Neutrophil (primary cell): Measurements from ENCODE around the gene NYAP2.

Source experiments
- H3K27ac ChIP-seq: fragments of 200-600 bp; sonication (generic); 2 replicates; pipeline ENCODE4 v1.5.1; 2016; ENCODE audit warnings: mild to moderate bottlenecking, moderate library complexity
- H3K27me3 ChIP-seq: fragments of 200-600 bp; sonication (generic); 2 replicates; pipeline ENCODE4 v1.6.0; 2016; ENCODE audit warnings: mild to moderate bottlenecking
- H3K36me3 ChIP-seq: fragments of 200-600 bp; sonication (generic); 2 replicates; pipeline ENCODE4 v1.5.1; 2017
- H3K4me1 ChIP-seq, 2 experiments: fragments of 200-600 bp in 1 of 2; sonication (generic) in 1 of 2; 1 replicate in 1 of 2; 2 replicates in 1 of 2; pipeline versions ENCODE4 v1.5.1 to v1.6.1; 2013 to 2016; ENCODE audit warnings: low read depth in 1 of 2, low read length in 1 of 2, mild to moderate bottlenecking in 1 of 2, moderate library complexity in 1 of 2; ENCODE audit not compliant: control insufficient read depth in 1 of 2, insufficient read depth in 1 of 2
- H3K4me3 ChIP-seq, 2 experiments: fragments of 200-600 bp in 1 of 2; sonication (generic) in 1 of 2; 1 replicate in 1 of 2; 2 replicates in 1 of 2; pipeline ENCODE4 v1.5.1; 2013 to 2016; ENCODE audit warnings: low read depth in 1 of 2, low read length in 1 of 2, mild to moderate bottlenecking in 1 of 2, moderate library complexity in 1 of 2
- H3K9me3 ChIP-seq: fragments of 200-600 bp; sonication (generic); 2 replicates; pipeline ENCODE4 v1.5.1; 2016
- TF ChIP-seq, protein P1 (sequence below): fragments of 200-600 bp; sonication (generic); IDR thresholded peaks from 2 replicates; pipeline ENCODE4 v1.5.1; 2016; ENCODE audit warnings: antibody characterized with exemption

NYAP2 gene

DNA sequence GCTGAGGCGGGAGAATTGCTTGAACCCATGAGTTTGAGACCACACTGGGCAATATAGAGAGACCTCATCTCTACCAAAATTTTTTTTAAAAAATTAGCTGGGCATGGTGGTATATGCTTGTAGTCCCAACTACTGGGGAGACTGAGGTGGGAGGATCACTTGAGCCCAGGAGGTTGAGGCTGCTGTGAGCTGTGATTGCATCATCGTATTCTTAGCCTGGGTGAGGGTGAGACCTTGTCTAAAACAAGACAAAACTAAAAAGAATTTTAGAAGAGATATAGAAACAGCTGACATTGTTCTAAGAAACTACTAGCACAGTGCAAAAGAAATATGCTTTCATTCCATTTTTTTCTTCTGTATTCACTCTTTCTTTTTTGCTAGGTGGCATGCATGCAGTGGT lies 298.4 kb downstream of the NYAP2 start:
- no peaks in the 10 kb centered on the region for H3K4me1 ChIP-seq
- no peaks in the 10 kb centered on the region for H3K27me3 ChIP-seq
- TF ChIP-seq, protein P1, sequence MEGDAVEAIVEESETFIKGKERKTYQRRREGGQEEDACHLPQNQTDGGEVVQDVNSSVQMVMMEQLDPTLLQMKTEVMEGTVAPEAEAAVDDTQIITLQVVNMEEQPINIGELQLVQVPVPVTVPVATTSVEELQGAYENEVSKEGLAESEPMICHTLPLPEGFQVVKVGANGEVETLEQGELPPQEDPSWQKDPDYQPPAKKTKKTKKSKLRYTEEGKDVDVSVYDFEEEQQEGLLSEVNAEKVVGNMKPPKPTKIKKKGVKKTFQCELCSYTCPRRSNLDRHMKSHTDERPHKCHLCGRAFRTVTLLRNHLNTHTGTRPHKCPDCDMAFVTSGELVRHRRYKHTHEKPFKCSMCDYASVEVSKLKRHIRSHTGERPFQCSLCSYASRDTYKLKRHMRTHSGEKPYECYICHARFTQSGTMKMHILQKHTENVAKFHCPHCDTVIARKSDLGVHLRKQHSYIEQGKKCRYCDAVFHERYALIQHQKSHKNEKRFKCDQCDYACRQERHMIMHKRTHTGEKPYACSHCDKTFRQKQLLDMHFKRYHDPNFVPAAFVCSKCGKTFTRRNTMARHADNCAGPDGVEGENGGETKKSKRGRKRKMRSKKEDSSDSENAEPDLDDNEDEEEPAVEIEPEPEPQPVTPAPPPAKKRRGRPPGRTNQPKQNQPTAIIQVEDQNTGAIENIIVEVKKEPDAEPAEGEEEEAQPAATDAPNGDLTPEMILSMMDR = no peak
- no peaks in the 10 kb centered on the region for H3K9me3 ChIP-seq
- no peak overlapping the region for H3K4me3 ChIP-seq
- H3K27ac ChIP-seq = no peak overlapping the region
- H3K36me3 ChIP-seq = no peaks in the 10 kb centered on the region
